Neural cell (in vitro differentiated cells): ENCODE measurements around the gene POLE4. TPM values are rescaled to one million over a fixed set of nuclear protein-coding genes. Genes with fewer than 3 reads are reported as not detected.

Experiments
- H2AFZ ChIP-seq: fragments of 200-600, 300-800 bp; sonication (generic), shearing (Covaris generic); 2 replicates; pipeline ENCODE4 v1.6.0; 2014; ENCODE audit warnings: low read depth, mild to moderate bottlenecking, antibody characterized with exemption, low read length, moderate library complexity
- H3F3A ChIP-seq: fragments of 200-600 bp; shearing (Covaris generic); 2 replicates; pipeline ENCODE4 v1.6.1; 2016; ENCODE audit warnings: mild to moderate bottlenecking, moderate library complexity, mixed read lengths, antibody characterized with exemption, low read length; ENCODE audit not compliant: insufficient read depth, poor library complexity, severe bottlenecking
- H3K27ac ChIP-seq: fragments of 200-600, 300-800 bp; sonication (generic), shearing (Covaris generic); 2 replicates; pipeline ENCODE4 v1.5.1; 2014; ENCODE audit warnings: mild to moderate bottlenecking, low read length, moderate library complexity
- H3K27me3 ChIP-seq: fragments of 300-800, 200-600 bp; sonication (generic), shearing (Covaris generic); 2 replicates; pipeline ENCODE4 v1.6.0; 2014; ENCODE audit warnings: mild to moderate bottlenecking, low read depth, low read length, moderate library complexity; ENCODE audit not compliant: insufficient read depth
- H3K36me3 ChIP-seq: fragments of 300-800, 200-600 bp; sonication (generic), shearing (Covaris generic); 2 replicates; pipeline ENCODE4 v1.5.1; 2014; ENCODE audit warnings: mild to moderate bottlenecking, antibody characterized with exemption, low read length, moderate library complexity; ENCODE audit not compliant: insufficient read depth
- H3K4me2 ChIP-seq: fragments of 300-800, 200-600 bp; sonication (generic), shearing (Covaris generic); 2 replicates; pipeline ENCODE4 v1.6.0; 2014; ENCODE audit warnings: mild to moderate bottlenecking, low read length
- H3K4me3 ChIP-seq: fragments of 300-800, 200-600 bp; sonication (generic), shearing (Covaris generic); 2 replicates; pipeline ENCODE4 v1.5.1; 2014; ENCODE audit warnings: mild to moderate bottlenecking, low read length, moderate library complexity
- H3K79me2 ChIP-seq: fragments of 200-600 bp; shearing (Covaris generic); replicated peaks from 2 replicates; pipeline ENCODE4 v1.6.0; 2014; ENCODE audit warnings: mild to moderate bottlenecking, low read length, moderate library complexity; ENCODE audit not compliant: insufficient read depth
- H3K9ac ChIP-seq: fragments of 300-800, 200-600 bp; sonication (generic), shearing (Covaris generic); 2 replicates; pipeline ENCODE4 v1.6.1; 2016; ENCODE audit warnings: mild to moderate bottlenecking, low read length, mixed read lengths
- H3K9me2 ChIP-seq: fragments of 200-600 bp; shearing (Covaris generic); 2 replicates; pipeline ENCODE4 v1.6.1; 2016; ENCODE audit warnings: mild to moderate bottlenecking, low read length, mixed read lengths; ENCODE audit not compliant: insufficient read depth
- H3K9me3 ChIP-seq: fragments of 200-600, 300-800 bp; sonication (generic), shearing (Covaris generic); 2 replicates; pipeline ENCODE4 v1.6.1; 2016; ENCODE audit warnings: mild to moderate bottlenecking, mixed run types, low read length, moderate library complexity, mixed read lengths
- H4K20me1 ChIP-seq: fragments of 200-600 bp; shearing (Covaris generic); 2 replicates; pipeline ENCODE4 v1.6.1; 2016; ENCODE audit warnings: mild to moderate bottlenecking, mixed run types; ENCODE audit not compliant: insufficient read depth
- EP300 ChIP-seq: fragments of 450-650 bp; conservative IDR thresholded peaks from 2 replicates; pipeline ENCODE4 v1.6.1; 2014; ENCODE audit warnings: antibody characterized with exemption, mild to moderate bottlenecking, moderate library complexity; ENCODE audit not compliant: poor library complexity, severe bottlenecking
- EZH2 ChIP-seq: fragments of 200-600, 300-800 bp; shearing (Covaris generic), sonication (generic); IDR thresholded peaks from 2 replicates; pipeline ENCODE4 v1.6.1; 2014; ENCODE audit warnings: antibody characterized with exemption, low read length, borderline replicate concordance, mild to moderate bottlenecking; ENCODE audit not compliant: insufficient read depth, poor library complexity, severe bottlenecking
- MXI1 ChIP-seq: fragments of 450-650 bp; conservative IDR thresholded peaks from 2 replicates; pipeline ENCODE4 v1.6.1; 2014; ENCODE audit warnings: antibody characterized with exemption, mild to moderate bottlenecking; ENCODE audit not compliant: poor library complexity, severe bottlenecking
- POLR2AphosphoS5 ChIP-seq: IDR thresholded peaks from 2 replicates; pipeline ENCODE4 v1.6.1; 2012
- RAD21 ChIP-seq: fragments of 450-650 bp; conservative IDR thresholded peaks from 2 replicates; pipeline ENCODE4 v1.6.1; 2014; ENCODE audit warnings: antibody characterized with exemption, mild to moderate bottlenecking, moderate library complexity
- SMC3 ChIP-seq: fragments of 450-650 bp; conservative IDR thresholded peaks from 2 replicates; pipeline ENCODE4 v1.6.1; 2014; ENCODE audit warnings: antibody characterized with exemption, mild to moderate bottlenecking, moderate library complexity; ENCODE audit not compliant: poor library complexity
- TAF1 ChIP-seq: IDR thresholded peaks from 2 replicates; pipeline ENCODE4 v1.6.1; 2012; ENCODE audit warnings: low read depth
- polyA plus RNA-seq: library from polyadenylated mRNA; depleted of rRNA; stranded (reverse); fragments of >200 nt; gene quantifications from 2 replicates; pipeline ENCODE4 v1.2.3, GENCODE V29; 2014
- TF ChIP-seq, protein P1 (sequence below): IDR thresholded peaks from 2 replicates; pipeline ENCODE4 v1.6.1; 2012; ENCODE audit warnings: borderline replicate concordance
- TF ChIP-seq, protein P2 (sequence below): fragments of 450-650 bp; IDR thresholded peaks from 2 replicates; pipeline ENCODE4 v1.5.1; 2014; ENCODE audit warnings: antibody characterized with exemption, mild to moderate bottlenecking, moderate library complexity; ENCODE audit not compliant: poor library complexity, severe bottlenecking

The POLE4 gene
- polyA plus RNA-seq, 1 donor from 2014 or later = 35.9 TPM

DNA sequence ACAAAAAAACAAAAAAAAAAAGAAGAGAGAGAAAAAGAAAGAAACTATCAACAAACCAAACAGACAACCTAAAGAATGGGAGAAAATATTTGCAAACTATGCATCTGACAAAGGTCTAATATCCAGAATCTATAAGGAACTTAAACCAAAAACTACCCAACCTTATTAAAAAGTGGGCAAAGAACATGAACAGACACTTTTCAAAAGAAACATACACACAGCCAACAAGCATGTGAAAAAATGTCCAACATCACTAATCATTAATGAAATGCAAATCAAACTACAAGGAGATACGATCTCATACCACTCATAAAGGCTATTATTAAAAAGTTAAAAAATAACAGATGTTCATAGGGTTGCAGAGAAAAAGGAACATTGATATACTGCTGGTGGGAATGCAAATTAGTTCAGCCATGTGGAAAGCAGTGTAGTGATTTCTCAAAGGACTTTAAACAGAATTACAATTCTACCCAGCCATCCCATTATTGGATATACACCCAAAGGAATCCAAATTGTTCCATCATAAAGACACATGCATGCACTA is 7.2 kb upstream of the POLE4 start:
- Histone ChIP-seq H3K27me3 (no peaks in the 10 kb centered on the region), H2AFZ (no peak overlapping the region), H3K9me3 (no peaks in the 10 kb centered on the region), H3K9ac (no peak overlapping the region), H3F3A (no peaks in the 10 kb centered on the region), H3K27ac (no peak overlapping the region), H3K36me3 (no peaks in the 10 kb centered on the region), H3K4me2 (no peak overlapping the region), H3K79me2 (no peaks in the 10 kb centered on the region), H3K4me3 (no peak overlapping the region), H4K20me1 (no peaks in the 10 kb centered on the region), H3K9me2 (no peaks in the 10 kb centered on the region)
- TF ChIP-seq POLR2AphosphoS5 = no peak
- no peak for TF ChIP-seq EP300

DNA sequence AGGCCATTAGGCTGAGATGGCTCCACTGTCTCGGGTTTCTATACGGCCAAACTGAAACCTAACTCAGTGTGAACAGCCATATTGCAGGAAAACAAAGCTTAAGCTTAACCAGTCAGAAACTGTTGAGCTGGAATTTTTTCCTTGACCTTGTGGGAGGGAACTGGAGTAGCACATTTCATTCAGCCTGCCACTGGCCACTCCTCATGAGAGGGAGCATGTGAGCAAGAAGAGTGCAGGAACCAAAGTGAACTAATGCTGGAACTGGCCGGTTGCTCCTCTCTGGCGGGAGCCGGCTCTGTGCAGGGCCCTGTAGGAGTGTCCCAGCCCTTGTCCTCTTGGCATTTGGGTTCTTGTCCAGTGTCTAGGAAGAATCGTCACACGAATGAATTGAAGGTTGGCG is 5.9 kb upstream of the POLE4 start:
- H3F3A ChIP-seq = no peaks in the 10 kb centered on the region
- no peaks in the 10 kb centered on the region for H3K36me3 ChIP-seq
- no peaks in the 10 kb centered on the region for H4K20me1 ChIP-seq
- no peaks in the 10 kb centered on the region for H3K9me3 ChIP-seq
- no peaks in the 10 kb centered on the region for H3K79me2 ChIP-seq
- no peaks in the 10 kb centered on the region for H3K9me2 ChIP-seq
- H3K9ac ChIP-seq = no peak overlapping the region
- H3K27me3 ChIP-seq = no peaks in the 10 kb centered on the region
- no peak overlapping the region for H3K4me2 ChIP-seq
- H2AFZ ChIP-seq = no peak overlapping the region
- no peak overlapping the region for H3K4me3 ChIP-seq
- no peak for TF ChIP-seq POLR2AphosphoS5
- no peak for TF ChIP-seq RAD21
- TF ChIP-seq, protein P1, sequence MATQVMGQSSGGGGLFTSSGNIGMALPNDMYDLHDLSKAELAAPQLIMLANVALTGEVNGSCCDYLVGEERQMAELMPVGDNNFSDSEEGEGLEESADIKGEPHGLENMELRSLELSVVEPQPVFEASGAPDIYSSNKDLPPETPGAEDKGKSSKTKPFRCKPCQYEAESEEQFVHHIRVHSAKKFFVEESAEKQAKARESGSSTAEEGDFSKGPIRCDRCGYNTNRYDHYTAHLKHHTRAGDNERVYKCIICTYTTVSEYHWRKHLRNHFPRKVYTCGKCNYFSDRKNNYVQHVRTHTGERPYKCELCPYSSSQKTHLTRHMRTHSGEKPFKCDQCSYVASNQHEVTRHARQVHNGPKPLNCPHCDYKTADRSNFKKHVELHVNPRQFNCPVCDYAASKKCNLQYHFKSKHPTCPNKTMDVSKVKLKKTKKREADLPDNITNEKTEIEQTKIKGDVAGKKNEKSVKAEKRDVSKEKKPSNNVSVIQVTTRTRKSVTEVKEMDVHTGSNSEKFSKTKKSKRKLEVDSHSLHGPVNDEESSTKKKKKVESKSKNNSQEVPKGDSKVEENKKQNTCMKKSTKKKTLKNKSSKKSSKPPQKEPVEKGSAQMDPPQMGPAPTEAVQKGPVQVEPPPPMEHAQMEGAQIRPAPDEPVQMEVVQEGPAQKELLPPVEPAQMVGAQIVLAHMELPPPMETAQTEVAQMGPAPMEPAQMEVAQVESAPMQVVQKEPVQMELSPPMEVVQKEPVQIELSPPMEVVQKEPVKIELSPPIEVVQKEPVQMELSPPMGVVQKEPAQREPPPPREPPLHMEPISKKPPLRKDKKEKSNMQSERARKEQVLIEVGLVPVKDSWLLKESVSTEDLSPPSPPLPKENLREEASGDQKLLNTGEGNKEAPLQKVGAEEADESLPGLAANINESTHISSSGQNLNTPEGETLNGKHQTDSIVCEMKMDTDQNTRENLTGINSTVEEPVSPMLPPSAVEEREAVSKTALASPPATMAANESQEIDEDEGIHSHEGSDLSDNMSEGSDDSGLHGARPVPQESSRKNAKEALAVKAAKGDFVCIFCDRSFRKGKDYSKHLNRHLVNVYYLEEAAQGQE = no peak
- no peak for TF ChIP-seq EP300
- TF ChIP-seq MXI1 = no peak
- no peak for TF ChIP-seq EZH2
- no peak for TF ChIP-seq TAF1
- no peak for TF ChIP-seq SMC3
- TF ChIP-seq, protein P2, sequence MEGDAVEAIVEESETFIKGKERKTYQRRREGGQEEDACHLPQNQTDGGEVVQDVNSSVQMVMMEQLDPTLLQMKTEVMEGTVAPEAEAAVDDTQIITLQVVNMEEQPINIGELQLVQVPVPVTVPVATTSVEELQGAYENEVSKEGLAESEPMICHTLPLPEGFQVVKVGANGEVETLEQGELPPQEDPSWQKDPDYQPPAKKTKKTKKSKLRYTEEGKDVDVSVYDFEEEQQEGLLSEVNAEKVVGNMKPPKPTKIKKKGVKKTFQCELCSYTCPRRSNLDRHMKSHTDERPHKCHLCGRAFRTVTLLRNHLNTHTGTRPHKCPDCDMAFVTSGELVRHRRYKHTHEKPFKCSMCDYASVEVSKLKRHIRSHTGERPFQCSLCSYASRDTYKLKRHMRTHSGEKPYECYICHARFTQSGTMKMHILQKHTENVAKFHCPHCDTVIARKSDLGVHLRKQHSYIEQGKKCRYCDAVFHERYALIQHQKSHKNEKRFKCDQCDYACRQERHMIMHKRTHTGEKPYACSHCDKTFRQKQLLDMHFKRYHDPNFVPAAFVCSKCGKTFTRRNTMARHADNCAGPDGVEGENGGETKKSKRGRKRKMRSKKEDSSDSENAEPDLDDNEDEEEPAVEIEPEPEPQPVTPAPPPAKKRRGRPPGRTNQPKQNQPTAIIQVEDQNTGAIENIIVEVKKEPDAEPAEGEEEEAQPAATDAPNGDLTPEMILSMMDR = no peak
- no peak overlapping the region for H3K27ac ChIP-seq
